NCI-H1092 (cell line): Measurements from ENCODE around the gene SLC2A9.
"Not testable (repeated sequence)": the region's sequence is repeated elsewhere in the genome, so short reads cannot be mapped to it uniquely, and the experiment has no call there.

Experiments used
- DNase-seq: peaks from one replicate; lab custom pipeline; 2025; lab: John Stamatoyannopoulos, UW

SLC2A9 gene

GRCh38 chr4:9820343-9820742, 201.0 kb downstream of the SLC2A9 start:
- DNase-seq: no peak

GRCh38 chr4:9816285-9816684, 205.0 kb downstream of the SLC2A9 start:
- DNase-seq: no peak

GRCh38 chr4:9812501-9813340, 208.6 kb downstream of the SLC2A9 start:
- no peak for DNase-seq

GRCh38 chr4:9811806-9812205, 209.5 kb downstream of the SLC2A9 start:
- DNase-seq: no peak

- no peak for DNase-seq
Measured at GRCh38 chr4:9808077-9808476, 213.2 kb downstream of the SLC2A9 start.

GRCh38 chr4:9804918-9805317, 216.4 kb downstream of the SLC2A9 start:
- DNase-seq: no peak

- DNase-seq: peak; percentile 32
Measured at GRCh38 chr4:9800848-9801247, 220.4 kb downstream of the SLC2A9 start.

- not testable (repeated sequence) for DNase-seq
Measured at GRCh38 chr4:9796641-9797040, 224.7 kb downstream of the SLC2A9 start.

GRCh38 chr4:9792381-9792780, 228.9 kb downstream of the SLC2A9 start:
- DNase-seq: no peak

- not testable (repeated sequence) for DNase-seq
Measured at GRCh38 chr4:9785891-9786290, 235.4 kb downstream of the SLC2A9 start.

- no peak for DNase-seq
Measured at GRCh38 chr4:9782136-9782436, 239.2 kb downstream of the SLC2A9 start.

GRCh38 chr4:9781343-9782135, 239.8 kb downstream of the SLC2A9 start, which contains the start of gene DRD5:
Gene DRD5 (plus strand): TSS chr4:9781634. CDS start chr4:9782030, 396 bp downstream.
- no peak for DNase-seq
